ENCODE measurements around the gene GHITM.

Gene GHITM

GRCh38 chr10:84200537-84201243 is 61.4 kb downstream of the GHITM start:
- no peak for DNase-seq (ENCODE audit: low read depth)

- no peak for DNase-seq (ENCODE audit: low read depth)
These were observed 61.9 kb downstream of the GHITM start for GRCh38 chr10:84201244-84201606.

GRCh38 chr10:84201682-84202081 is 62.4 kb downstream of the GHITM start:
- no peak for DNase-seq (ENCODE audit: low read depth)

- DNase-seq (ENCODE audit: low read depth), result no peak
These were observed 63.0 kb downstream of the GHITM start for GRCh38 chr10:84202349-84202748.

Measured in HS-27A (cell line).